IPS DF 4.7 (cell line): ENCODE data around the gene ELL2.
"Not testable (repeated sequence)": the region's sequence is repeated elsewhere in the genome, so short reads cannot be mapped to it uniquely, and the experiment has no call there.

Experiments used
- DNase-seq: peaks from one replicate; pipeline ENCODE4 v3.0.0-alpha.2; 2013; ENCODE audit warnings: low spot score; ENCODE audit errors: extremely low read depth

Gene ELL2

DNA sequence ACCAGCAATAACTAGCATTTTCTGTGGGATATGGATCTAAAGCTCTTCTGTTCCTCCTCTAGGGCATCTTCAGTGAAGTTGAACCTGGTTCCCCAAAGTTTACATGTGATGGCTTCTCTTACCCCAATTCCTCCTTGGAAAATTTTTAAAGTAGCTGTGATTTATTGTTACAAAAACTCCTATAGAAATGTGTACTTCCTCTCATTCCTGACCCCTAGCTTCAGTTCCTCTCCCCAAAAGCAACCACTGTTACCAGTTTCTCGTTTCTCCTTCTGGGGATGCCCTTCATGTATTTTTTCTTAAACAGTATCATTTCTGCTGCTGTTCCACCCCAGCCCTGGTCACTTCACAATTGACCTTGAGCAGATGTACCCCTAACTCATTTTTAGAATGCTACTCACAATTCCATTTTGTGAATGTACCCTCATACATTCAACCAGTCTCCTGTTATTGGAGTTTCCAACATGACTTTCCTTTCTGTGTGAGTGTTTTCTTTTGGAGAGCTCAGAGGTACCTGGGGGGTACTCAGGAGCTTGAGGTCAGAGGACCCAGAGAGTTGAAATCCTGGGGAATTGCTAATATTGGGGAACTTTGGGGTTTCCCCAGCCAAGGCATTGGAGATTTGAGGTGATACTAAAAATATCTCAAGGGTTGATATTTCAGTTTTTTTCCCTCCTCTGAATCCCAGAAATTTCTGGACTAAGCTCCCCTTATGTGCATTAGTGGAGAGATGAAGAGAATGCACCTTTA lies 120.5 kb downstream of the ELL2 start:
- no peak for DNase-seq

DNA sequence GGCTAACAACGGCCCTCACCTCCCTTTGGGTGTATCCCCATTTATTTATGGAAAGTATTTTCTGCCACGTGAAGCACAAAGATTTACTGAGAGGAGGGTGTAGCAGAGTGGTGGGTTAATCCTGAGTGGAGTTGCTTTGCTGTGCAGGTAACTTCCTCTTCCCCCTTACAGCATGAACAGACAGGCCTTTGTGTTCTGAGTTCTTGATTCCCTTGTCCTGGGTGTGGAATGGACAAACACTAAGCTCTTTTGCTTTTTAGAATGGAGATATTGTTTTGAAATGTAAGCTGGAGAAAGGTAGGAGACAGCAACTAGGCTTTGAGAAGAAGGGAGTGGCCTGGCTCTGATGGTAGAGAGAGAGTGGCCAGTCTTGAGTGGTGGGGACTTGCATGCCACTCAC lies 122.0 kb downstream of the ELL2 start:
- no peak for DNase-seq

DNA sequence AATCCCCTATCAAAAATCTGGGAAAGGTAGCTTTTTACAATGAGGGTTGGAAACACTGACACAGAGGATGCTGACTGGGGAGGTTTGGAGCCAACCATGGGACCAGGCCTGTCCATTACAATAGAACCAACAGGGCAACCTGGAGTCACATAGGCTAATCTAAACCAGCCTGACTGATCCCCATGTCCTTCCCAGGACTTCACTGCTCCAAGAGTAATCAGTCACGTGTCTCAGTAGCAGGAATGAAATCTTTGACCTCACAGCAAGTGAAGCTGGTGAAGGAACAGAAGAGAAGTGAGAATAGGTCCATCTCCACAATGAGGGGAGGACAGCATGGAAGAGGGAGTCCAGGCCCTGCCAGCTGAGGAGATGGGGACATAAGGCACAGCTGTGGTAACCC lies 123.1 kb downstream of the ELL2 start:
- DNase-seq: no peak

DNA sequence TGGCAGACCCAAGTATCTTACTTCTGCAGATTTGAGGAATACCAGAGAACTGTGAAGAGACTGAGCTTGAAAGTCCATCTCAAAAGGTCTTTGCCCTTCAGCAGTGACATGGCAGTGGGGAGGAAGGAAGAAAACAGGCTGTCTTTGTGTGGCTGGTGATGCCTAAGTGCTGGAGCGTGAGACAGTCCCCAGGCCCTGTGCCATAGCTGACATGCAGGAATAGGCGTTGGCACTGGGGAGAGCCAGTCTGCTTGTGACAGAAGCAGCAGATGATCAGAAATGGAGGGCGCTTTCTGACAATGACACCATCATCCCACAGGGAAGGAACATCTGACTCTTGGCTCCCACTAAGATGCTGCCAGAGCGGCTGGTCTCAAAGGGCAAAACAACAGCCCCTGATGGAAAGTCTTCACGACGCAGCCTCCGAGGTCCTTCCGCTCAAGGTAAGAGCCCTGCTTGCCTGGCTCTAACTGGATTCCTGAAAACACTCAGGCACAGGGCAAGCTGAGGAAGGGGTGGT lies 123.6 kb downstream of the ELL2 start:
- no peak for DNase-seq

DNA sequence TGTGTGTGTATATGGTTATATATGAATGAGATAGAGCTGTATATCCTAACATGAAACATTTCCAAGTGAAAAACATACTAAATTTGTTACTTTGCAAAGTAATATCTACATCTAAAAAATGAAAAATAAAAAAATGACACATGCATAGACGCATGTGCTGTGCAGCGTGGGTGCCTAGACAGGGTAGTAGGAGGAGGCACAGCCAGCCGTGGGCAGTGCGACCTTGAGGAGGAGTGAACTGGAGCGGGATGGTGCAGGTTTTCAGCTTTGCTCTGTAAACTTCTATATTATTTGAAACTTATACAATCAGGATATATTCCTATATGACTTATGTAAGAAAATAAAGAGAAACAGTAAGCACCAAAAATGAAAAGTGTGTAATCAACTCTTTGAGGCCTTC lies 124.2 kb downstream of the ELL2 start:
- no peak for DNase-seq

DNA sequence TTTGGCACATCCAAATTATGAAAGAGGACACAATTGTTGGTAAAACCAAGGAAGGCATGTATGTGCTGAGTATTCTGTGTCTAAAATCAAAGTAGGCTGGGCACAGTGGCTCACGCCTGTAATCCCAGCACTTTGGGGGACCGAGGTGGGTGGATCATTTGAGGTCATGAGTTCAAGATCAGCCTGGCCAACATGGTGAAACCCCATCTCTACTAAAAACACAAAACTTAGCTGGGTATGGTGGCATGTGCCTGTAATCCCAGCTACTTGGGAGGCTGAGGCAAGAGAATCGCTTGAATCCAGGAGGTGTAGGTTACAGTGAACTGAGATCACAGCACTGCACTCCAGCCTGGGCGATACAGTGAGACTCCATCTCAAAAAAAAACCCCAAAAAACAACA lies 124.7 kb downstream of the ELL2 start:
- not testable (repeated sequence) for DNase-seq

DNA sequence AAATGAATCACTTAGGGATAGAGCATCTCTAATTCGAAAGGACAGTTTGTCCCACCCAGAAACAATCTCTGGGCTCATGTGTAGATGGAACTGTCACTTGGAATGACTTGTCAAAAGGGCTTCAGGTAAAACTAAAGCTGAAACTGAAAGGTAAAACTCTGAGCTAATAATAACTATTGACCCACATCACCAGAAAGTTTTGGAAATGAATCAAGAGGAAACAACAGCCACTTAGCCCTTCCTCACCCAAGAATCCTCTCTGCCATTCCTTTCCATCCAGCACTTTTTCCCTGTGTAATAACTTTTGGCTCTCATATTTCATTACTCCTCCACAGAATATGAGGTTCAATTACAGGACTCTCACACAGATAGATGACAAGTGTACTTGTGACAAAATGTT lies 125.1 kb downstream of the ELL2 start:
- DNase-seq: no peak

DNA sequence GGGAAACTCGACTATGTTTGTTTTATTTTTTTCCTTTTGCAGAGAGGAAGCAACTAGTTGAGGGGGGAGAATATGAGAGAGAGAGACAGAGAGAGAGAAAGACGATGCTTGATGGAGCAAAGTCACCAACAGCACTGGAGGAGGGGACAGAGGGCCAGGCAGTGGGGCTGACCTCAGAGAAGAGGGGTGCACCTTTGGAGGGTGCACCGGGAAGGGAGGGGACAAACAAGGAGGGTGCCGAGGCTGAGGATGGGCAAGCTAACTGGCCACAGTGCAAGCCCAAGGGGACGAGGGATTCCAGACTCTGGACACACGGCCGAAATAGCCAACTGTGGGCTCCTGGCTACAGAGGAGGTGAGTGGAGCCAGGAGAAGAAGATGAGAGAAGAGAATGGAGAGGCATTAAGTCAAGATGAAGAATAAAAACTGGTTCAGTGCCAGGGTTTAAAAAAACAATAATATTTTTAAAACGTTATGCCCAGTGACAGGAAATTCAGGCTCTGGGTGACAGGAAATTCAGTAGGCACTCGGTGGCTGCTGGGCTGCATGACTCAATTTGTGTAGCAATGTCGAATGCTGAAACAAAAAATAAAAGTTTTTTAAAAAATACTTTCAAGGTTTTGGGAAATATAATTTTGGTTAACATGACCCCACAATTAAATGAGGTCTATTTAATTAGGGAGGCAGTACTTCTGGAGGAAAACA lies 125.8 kb downstream of the ELL2 start:
- no peak for DNase-seq
